ENCODE results near the gene DIP2C.

The DIP2C gene

GRCh38 chr10:226018-226417 is 463.4 kb downstream of the DIP2C start:
- no peak for TF ChIP-seq CTCF (IDR thresholded peaks at IDR 0.05; ENCODE audit: insufficient read depth, low read length, poor library complexity, severe bottlenecking)
- no peak overlapping the region for H3K4me3 ChIP-seq (replicated peaks; ENCODE audit: low read depth, low read length)
- DNase-seq (ENCODE audit: extremely low read depth, insufficient read length) = no peak
- no peaks in the 10 kb centered on the region for H3K27me3 ChIP-seq (replicated peaks; ENCODE audit: control insufficient read depth, insufficient read depth, low read length)
- H3K36me3 ChIP-seq (ENCODE audit: control insufficient read depth, insufficient read depth, low read length) = no peaks in the 10 kb centered on the region; the same call in 1 of the 2 replicates

GRCh38 chr10:224571-224970 is 464.9 kb downstream of the DIP2C start:
- TF ChIP-seq CTCF (IDR thresholded peaks at IDR 0.05; ENCODE audit: insufficient read depth, low read length, poor library complexity, severe bottlenecking) = no peak
- Histone ChIP-seq H3K36me3 (ENCODE audit: control insufficient read depth, insufficient read depth, low read length) (no peaks in the 10 kb centered on the region; the same call in 1 of the 2 replicates), H3K4me3 (replicated peaks; ENCODE audit: low read depth, low read length) (no peak overlapping the region), H3K27me3 (replicated peaks; ENCODE audit: control insufficient read depth, insufficient read depth, low read length) (no peaks in the 10 kb centered on the region)
- no peak for DNase-seq (ENCODE audit: extremely low read depth, insufficient read length)
